ENCODE measurements around the gene MCF2L.

- TF ChIP-seq POLR2A (IDR thresholded peaks at IDR 0.05) (no peak), CTCF (IDR thresholded peaks at IDR 0.05) (no peak)
Observed at GRCh38 chr13:113094410-113094800, 125.4 kb downstream of the MCF2L start.

Data from body of pancreas (tissue), 4 donors.